NT2/D1 (cell line): Measurements from ENCODE around the gene HSD11B1.

Source experiments
- SUZ12 ChIP-seq: IDR thresholded peaks from 2 replicates; pipeline ENCODE4 v1.6.1; 2011; ENCODE audit not compliant: insufficient read length, insufficient read depth; ENCODE audit errors: extremely low read depth
- YY1 ChIP-seq: IDR thresholded peaks from 2 replicates; pipeline ENCODE4 v1.6.1; 2011; ENCODE audit not compliant: insufficient read length, insufficient read depth
- ZNF274 ChIP-seq: IDR thresholded peaks from 2 replicates; pipeline ENCODE4 v1.6.1; 2011; ENCODE audit warnings: mild to moderate bottlenecking, low read depth, low read length

DNA sequence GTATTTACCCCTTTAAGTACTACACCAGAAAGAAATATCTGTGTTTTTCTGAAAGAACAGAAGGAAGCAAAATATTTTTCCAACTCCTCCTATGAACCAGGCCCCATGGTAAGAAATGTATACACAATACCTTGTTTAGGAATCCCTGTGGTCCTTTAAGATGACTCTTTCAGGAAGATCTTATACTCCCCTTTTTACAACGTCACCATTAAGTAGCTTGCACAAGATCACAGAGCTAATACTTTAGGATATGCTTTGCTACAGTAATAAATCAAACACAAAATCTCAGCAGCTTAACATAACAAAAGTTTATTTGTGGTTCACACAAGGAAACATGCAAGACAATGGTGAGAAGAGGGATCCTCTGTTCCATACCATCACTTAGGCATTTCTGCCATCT, 43.6 kb upstream of the HSD11B1 start:
- TF ChIP-seq ZNF274 (no peak), SUZ12 (no peak), YY1 (no peak)
